Esophagus muscularis mucosa (tissue), 3 donors: ENCODE measurements around the gene NDUFV2.

Source experiments
- POLR2A ChIP-seq: fragments of 450-650 bp; IDR thresholded peaks from one replicate; pipeline ENCODE4 v1.6.1; 2017; ENCODE audit warnings: antibody characterized with exemption, moderate library complexity, mild to moderate bottlenecking, low read depth
- POLR2AphosphoS5 ChIP-seq, 2 donors: sonication (generic); formaldehyde crosslinking; IDR thresholded peaks; one replicate each; pipeline ENCODE4 v1.6.1; 2017; ENCODE audit warnings: antibody characterized with exemption in 2 of 2
- TF ChIP-seq, protein P1 (sequence below), 3 experiments: fragments of 200-600 bp in 2 of 3; fragments of 450-650 bp in 1 of 3; sonication (generic) in 2 of 3; IDR thresholded peaks; one replicate each; pipeline ENCODE4 v1.5.1; 2017 to 2019; ENCODE audit warnings: antibody characterized with exemption in 3 of 3, mild to moderate bottlenecking in 2 of 3, moderate library complexity in 1 of 3

GRCh38 chr18:9146224-9146623 is 43.7 kb downstream of the NDUFV2 start:
- TF ChIP-seq, protein P1, sequence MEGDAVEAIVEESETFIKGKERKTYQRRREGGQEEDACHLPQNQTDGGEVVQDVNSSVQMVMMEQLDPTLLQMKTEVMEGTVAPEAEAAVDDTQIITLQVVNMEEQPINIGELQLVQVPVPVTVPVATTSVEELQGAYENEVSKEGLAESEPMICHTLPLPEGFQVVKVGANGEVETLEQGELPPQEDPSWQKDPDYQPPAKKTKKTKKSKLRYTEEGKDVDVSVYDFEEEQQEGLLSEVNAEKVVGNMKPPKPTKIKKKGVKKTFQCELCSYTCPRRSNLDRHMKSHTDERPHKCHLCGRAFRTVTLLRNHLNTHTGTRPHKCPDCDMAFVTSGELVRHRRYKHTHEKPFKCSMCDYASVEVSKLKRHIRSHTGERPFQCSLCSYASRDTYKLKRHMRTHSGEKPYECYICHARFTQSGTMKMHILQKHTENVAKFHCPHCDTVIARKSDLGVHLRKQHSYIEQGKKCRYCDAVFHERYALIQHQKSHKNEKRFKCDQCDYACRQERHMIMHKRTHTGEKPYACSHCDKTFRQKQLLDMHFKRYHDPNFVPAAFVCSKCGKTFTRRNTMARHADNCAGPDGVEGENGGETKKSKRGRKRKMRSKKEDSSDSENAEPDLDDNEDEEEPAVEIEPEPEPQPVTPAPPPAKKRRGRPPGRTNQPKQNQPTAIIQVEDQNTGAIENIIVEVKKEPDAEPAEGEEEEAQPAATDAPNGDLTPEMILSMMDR (IDR thresholded peaks at IDR 0.05) = no peak
- TF ChIP-seq POLR2A = no peak
- TF ChIP-seq POLR2AphosphoS5 (IDR thresholded peaks at IDR 0.05) = no peak
